SW 1271 (cell line): ENCODE measurements around the gene DUSP16.
"Not testable (repeated sequence)": the region's sequence is repeated elsewhere in the genome, so short reads cannot be mapped to it uniquely, and the experiment has no call there.

ENCODE experiments used
- DNase-seq, 2 experiments: peaks; one replicate each; lab custom pipeline; 2025; lab: John Stamatoyannopoulos, UW

Gene DUSP16

GRCh38 chr12:12583510-12584178, 21.0 kb upstream of the DUSP16 start:
- no peak for DNase-seq

GRCh38 chr12:12582895-12583303, 20.2 kb upstream of the DUSP16 start:
- no peak for DNase-seq

- DNase-seq: no peak
Measured at GRCh38 chr12:12582193-12582881, 19.7 kb upstream of the DUSP16 start.

- not testable (repeated sequence) for DNase-seq
Measured at GRCh38 chr12:12580716-12581115, 18.1 kb upstream of the DUSP16 start.

- DNase-seq: no peak
Measured at GRCh38 chr12:12577786-12578185, 15.1 kb upstream of the DUSP16 start.

GRCh38 chr12:12572659-12573058, 10.0 kb upstream of the DUSP16 start:
- no peak for DNase-seq

- DNase-seq: not testable (repeated sequence)
Measured at GRCh38 chr12:12565971-12566370, 3.3 kb upstream of the DUSP16 start.

- no peak for DNase-seq
Measured at GRCh38 chr12:12564911-12565310, 2.2 kb upstream of the DUSP16 start.

GRCh38 chr12:12563290-12563928, 746 bp upstream of the DUSP16 start:
- no peak for DNase-seq

- peak; percentile 44 for DNase-seq
Measured at GRCh38 chr12:12562016-12562483, 613 bp downstream of the DUSP16 start.

GRCh38 chr12:12561371-12562015, 1.2 kb downstream of the DUSP16 start:
- peak in 1 of 2 experiments; percentile 55 for DNase-seq

- DNase-seq: peak; percentile 7 to 55
Measured at GRCh38 chr12:12560587-12561370, 1.9 kb downstream of the DUSP16 start.

- DNase-seq: no peak
Measured at GRCh38 chr12:12559719-12560296, 2.9 kb downstream of the DUSP16 start.

- DNase-seq: no peak
Measured at GRCh38 chr12:12558291-12558690, 4.4 kb downstream of the DUSP16 start.

GRCh38 chr12:12557733-12558132, 4.9 kb downstream of the DUSP16 start:
- DNase-seq: no peak

GRCh38 chr12:12555656-12556055, 7.0 kb downstream of the DUSP16 start:
- DNase-seq: no peak

GRCh38 chr12:12553208-12553785, 9.4 kb downstream of the DUSP16 start:
- DNase-seq: no peak

- DNase-seq: no peak
Measured at GRCh38 chr12:12551115-12551514, 11.5 kb downstream of the DUSP16 start.

GRCh38 chr12:12550277-12550676, 12.4 kb downstream of the DUSP16 start:
- DNase-seq: no peak

- no peak for DNase-seq
Measured at GRCh38 chr12:12549426-12549825, 13.2 kb downstream of the DUSP16 start.

GRCh38 chr12:12548713-12549112, 13.9 kb downstream of the DUSP16 start:
- DNase-seq: no peak
